CD4-positive, alpha-beta T cell (primary cell): Measurements from ENCODE around the gene DHRSX. TPM values are rescaled to one million over a fixed set of nuclear protein-coding genes. Genes with fewer than 3 reads are reported as not detected.

Source experiments
- ATAC-seq: fragments of 200-7000 bp; cut with Tn5 transposase; one replicate; pipeline ENCODE4 v1.10.0; 2022; ENCODE audit warnings: mild to moderate bottlenecking; ENCODE audit not compliant: poor library complexity
- CTCF ChIA-PET: fragments of 350-600 bp; sonication (Branson Sonifier 250); formaldehyde crosslinking; loops from one replicate; lab custom pipeline; 2021; ENCODE audit warnings: antibody characterized with exemption, inconsistent platforms; lab: Charles Lee
- POLR2A ChIA-PET: fragments of 350-600 bp; sonication (Branson Sonifier 250); formaldehyde crosslinking; loops from one replicate; lab custom pipeline; 2021; ENCODE audit warnings: antibody characterized with exemption, inconsistent platforms; lab: Charles Lee
- DNase-seq, 14 experiments: peaks; one replicate each; pipeline ENCODE4 v3.0.0-alpha.2; 2013 to 2020; ENCODE audit warnings: mixed read lengths in 2 of 14
- H3K27ac ChIP-seq, 2 donors: one replicate each; pipeline versions ENCODE4 v1.5.1 to v1.7.0; 2013; ENCODE audit warnings: low read length in 2 of 2, low read depth in 1 of 2, mild to moderate bottlenecking in 1 of 2
- H3K27me3 ChIP-seq, 2 experiments: 1 replicate in 1 of 2; 2 replicates in 1 of 2; pipeline versions ENCODE4 v1.6.1 to v1.7.0; 2013; ENCODE audit warnings: low read length in 2 of 2, control low read depth in 1 of 2, mild to moderate bottlenecking in 1 of 2, moderate library complexity in 1 of 2; ENCODE audit not compliant: insufficient read depth in 2 of 2, control insufficient read depth in 1 of 2
- H3K36me3 ChIP-seq: one replicate; pipeline ENCODE4 v1.6.1; 2013; ENCODE audit warnings: low read length, control low read depth; ENCODE audit not compliant: insufficient read depth
- H3K4me1 ChIP-seq: one replicate; pipeline ENCODE4 v1.6.1; 2013; ENCODE audit warnings: low read length, control low read depth; ENCODE audit not compliant: insufficient read depth
- H3K4me3 ChIP-seq: one replicate; pipeline ENCODE4 v1.5.1; 2013; ENCODE audit warnings: mild to moderate bottlenecking, low read length, moderate library complexity
- H3K9me3 ChIP-seq, 2 experiments: 1 replicate in 1 of 2; 2 replicates in 1 of 2; pipeline versions ENCODE4 v1.6.1 to v1.7.0; 2013; ENCODE audit warnings: low read length in 2 of 2, mild to moderate bottlenecking in 2 of 2, control low read depth in 1 of 2, moderate library complexity in 1 of 2; ENCODE audit not compliant: control insufficient read depth in 1 of 2, insufficient read depth in 1 of 2
- H3K27ac Mint-ChIP-seq: one replicate; pipeline ENCODE4 v1.8.0; 2020; ENCODE audit warnings: mixed read lengths
- H3K27me3 Mint-ChIP-seq: one replicate; pipeline ENCODE4 v1.8.0; 2021; ENCODE audit warnings: mixed read lengths
- H3K36me3 Mint-ChIP-seq: one replicate; pipeline ENCODE4 v1.8.0; 2021; ENCODE audit warnings: low read depth, mixed read lengths
- H3K4me1 Mint-ChIP-seq: one replicate; pipeline ENCODE4 v1.8.0; 2021; ENCODE audit warnings: low read depth, mixed read lengths
- H3K4me3 Mint-ChIP-seq: one replicate; pipeline ENCODE4 v1.8.0; 2020; ENCODE audit warnings: mild to moderate bottlenecking, mixed read lengths
- H3K9me3 Mint-ChIP-seq: one replicate; pipeline ENCODE4 v1.8.0; 2020; ENCODE audit warnings: mixed read lengths
- intact Hi-C, 2 experiments: fragments of 100-400 bp; cut with DNase I in 1 of 2; cut with micrococcal nuclease in 1 of 2; formaldehyde crosslinking; loops; one replicate each; pipeline versions ENCODE4 v1.15.1 to v1.9.0; 2023 to 2025; cut with DNase I, micrococcal nuclease
- total RNA-seq, 174 experiments: library from RNA in 2 of 174; stranded (reverse) in 2 of 174; gene quantifications; one replicate each; pipeline ENCODE4 v1.2.3 and lab custom pipeline; 2021 to 2026
- TF ChIP-seq, protein P1 (sequence below): fragments of 200-600 bp; IDR thresholded peaks from one replicate; pipeline ENCODE4 v1.8.0; 2022; ENCODE audit warnings: antibody characterized with exemption, mild to moderate bottlenecking

Gene DHRSX
- total RNA-seq, 2 experiments from 2014 or later: 12.1 to 13.9 TPM

DNA sequence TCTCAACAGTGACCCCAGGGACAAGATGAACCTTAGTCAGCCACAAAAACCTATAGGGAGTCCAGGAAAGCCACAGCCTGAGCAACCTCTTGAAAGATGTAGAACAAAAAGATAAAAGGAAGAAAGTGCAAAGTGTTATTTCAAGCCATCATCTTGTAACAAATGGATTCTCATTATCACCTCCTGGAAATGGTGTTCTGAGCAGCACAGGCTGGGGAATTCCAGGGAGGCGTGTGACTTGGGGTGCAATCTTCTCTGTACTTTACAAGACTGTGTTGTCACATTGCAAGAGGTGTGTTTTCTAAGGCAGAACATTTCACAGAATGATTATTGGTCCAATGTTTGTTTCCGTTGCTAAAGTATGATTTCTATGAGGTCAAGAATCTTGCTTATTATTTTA, 214.0 kb downstream of the DHRSX start:
- H3K4me3 ChIP-seq: no peak overlapping the region
- no peaks in the 10 kb centered on the region for H3K4me1 Mint-ChIP-seq
- ChIA-PET POLR2A (no interaction called here), CTCF (no interaction called here)
- no peak overlapping the region for H3K27ac Mint-ChIP-seq
- no peaks in the 10 kb centered on the region for H3K27me3 Mint-ChIP-seq
- H3K36me3 Mint-ChIP-seq: peaks cover 69% of the 10 kb centered on the region
- H3K4me1 ChIP-seq: no peaks in the 10 kb centered on the region
- H3K9me3 Mint-ChIP-seq: peaks cover 8% of the 10 kb centered on the region
- H3K9me3 ChIP-seq: no peaks in the 10 kb centered on the region
- H3K27ac ChIP-seq: no peak overlapping the region
- peaks cover 15% of the 10 kb centered on the region for H3K36me3 ChIP-seq
- H3K27me3 ChIP-seq: no peaks in the 10 kb centered on the region
- TF ChIP-seq, protein P1, sequence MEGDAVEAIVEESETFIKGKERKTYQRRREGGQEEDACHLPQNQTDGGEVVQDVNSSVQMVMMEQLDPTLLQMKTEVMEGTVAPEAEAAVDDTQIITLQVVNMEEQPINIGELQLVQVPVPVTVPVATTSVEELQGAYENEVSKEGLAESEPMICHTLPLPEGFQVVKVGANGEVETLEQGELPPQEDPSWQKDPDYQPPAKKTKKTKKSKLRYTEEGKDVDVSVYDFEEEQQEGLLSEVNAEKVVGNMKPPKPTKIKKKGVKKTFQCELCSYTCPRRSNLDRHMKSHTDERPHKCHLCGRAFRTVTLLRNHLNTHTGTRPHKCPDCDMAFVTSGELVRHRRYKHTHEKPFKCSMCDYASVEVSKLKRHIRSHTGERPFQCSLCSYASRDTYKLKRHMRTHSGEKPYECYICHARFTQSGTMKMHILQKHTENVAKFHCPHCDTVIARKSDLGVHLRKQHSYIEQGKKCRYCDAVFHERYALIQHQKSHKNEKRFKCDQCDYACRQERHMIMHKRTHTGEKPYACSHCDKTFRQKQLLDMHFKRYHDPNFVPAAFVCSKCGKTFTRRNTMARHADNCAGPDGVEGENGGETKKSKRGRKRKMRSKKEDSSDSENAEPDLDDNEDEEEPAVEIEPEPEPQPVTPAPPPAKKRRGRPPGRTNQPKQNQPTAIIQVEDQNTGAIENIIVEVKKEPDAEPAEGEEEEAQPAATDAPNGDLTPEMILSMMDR: no peak
- DNase-seq (no peak), ATAC-seq (no peak)
- no peak overlapping the region for H3K4me3 Mint-ChIP-seq
- intact Hi-C loops: no loop called here

GRCh38 chrX:2284601-2285000, 216.2 kb downstream of the DHRSX start:
- Mint-ChIP-seq H3K9me3 (peaks cover 8% of the 10 kb centered on the region), H3K4me3 (no peak overlapping the region), H3K27me3 (no peaks in the 10 kb centered on the region), H3K36me3 (peaks cover 51% of the 10 kb centered on the region), H3K4me1 (no peaks in the 10 kb centered on the region), H3K27ac (no peak overlapping the region)
- Histone ChIP-seq H3K9me3 (no peaks in the 10 kb centered on the region), H3K36me3 (peaks cover 7% of the 10 kb centered on the region), H3K4me3 (no peak overlapping the region), H3K27ac (no peak overlapping the region), H3K4me1 (no peaks in the 10 kb centered on the region), H3K27me3 (no peaks in the 10 kb centered on the region)
- POLR2A ChIA-PET: no interaction called here
- CTCF ChIA-PET: no interaction called here
- intact Hi-C loops: no loop called here
- no peak for ATAC-seq
- no peak for DNase-seq
- TF ChIP-seq, protein P1: no peak

DNA sequence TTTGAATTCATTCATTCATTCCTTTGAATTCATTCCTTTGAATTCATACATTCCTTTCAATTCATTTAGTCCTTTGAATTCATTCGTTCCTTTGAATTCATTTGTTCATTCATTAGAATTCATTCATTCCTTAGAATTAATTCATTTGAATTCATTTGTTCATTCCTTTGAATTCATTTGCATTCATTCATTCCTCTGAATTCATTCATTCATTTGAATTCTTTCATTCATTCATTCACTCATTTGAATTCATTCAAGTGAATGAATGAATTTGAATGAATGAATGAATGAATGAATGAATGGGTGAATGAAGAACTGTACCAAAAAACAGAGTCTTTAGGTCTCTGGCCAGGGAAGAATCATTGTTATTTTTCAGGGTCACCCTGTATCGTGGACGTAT, 216.6 kb downstream of the DHRSX start:
- ATAC-seq (no peak), DNase-seq (no peak)
- Histone ChIP-seq H3K27me3 (no peaks in the 10 kb centered on the region), H3K4me1 (no peaks in the 10 kb centered on the region), H3K4me3 (no peak overlapping the region), H3K9me3 (no peaks in the 10 kb centered on the region), H3K36me3 (peaks cover 4% of the 10 kb centered on the region), H3K27ac (no peak overlapping the region)
- no peaks in the 10 kb centered on the region for H3K4me1 Mint-ChIP-seq
- CTCF ChIA-PET: no interaction called here
- POLR2A ChIA-PET: no interaction called here
- H3K4me3 Mint-ChIP-seq: no peak overlapping the region
- intact Hi-C loops: no loop called here
- peaks cover 8% of the 10 kb centered on the region for H3K9me3 Mint-ChIP-seq
- H3K36me3 Mint-ChIP-seq: peaks cover 46% of the 10 kb centered on the region
- no peak overlapping the region for H3K27ac Mint-ChIP-seq
- H3K27me3 Mint-ChIP-seq: no peaks in the 10 kb centered on the region
- TF ChIP-seq, protein P1: no peak
